NOMO-1 (cell line): ENCODE data around the gene HTD2.
"Not testable (repeated sequence)": the region's sequence is repeated elsewhere in the genome, so short reads cannot be mapped to it uniquely, and the experiment has no call there.

Experiments used
- DNase-seq, 2 experiments: peaks; one replicate each; lab custom pipeline; 2025; ENCODE audit not compliant: unreplicated experiment in 2 of 2; lab: John Stamatoyannopoulos, UW

The HTD2 gene

GRCh38 chr3:58329922-58330413, 23.6 kb downstream of the HTD2 start:
- DNase-seq: no peak

DNA sequence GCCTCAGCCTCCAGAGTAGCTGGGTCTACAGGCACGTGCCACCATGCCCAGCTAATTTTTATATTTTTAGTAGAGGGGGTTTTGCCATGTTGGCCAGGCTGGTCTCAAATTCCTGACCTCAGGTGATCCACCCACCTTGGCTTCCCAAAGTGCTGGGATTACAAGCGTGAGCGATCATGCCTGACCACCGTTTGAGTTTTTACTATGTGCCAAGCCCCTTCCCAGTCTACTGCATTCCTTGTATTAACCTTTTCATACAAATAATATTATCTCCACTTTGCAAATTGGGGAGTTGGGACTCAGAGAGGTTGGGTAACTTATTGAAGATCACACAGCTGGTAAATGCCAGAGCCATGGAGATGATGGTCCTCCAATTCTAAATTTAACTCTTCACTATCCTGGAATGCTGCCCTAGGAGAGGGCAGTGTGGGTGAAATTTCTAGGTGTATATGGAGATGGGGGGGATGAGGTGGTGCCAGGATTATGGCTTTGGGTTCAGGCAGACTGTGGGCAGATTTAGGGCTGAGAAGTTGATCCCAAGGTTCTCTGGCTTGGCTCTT, 25.4 kb downstream of the HTD2 start:
- DNase-seq: no peak

DNA sequence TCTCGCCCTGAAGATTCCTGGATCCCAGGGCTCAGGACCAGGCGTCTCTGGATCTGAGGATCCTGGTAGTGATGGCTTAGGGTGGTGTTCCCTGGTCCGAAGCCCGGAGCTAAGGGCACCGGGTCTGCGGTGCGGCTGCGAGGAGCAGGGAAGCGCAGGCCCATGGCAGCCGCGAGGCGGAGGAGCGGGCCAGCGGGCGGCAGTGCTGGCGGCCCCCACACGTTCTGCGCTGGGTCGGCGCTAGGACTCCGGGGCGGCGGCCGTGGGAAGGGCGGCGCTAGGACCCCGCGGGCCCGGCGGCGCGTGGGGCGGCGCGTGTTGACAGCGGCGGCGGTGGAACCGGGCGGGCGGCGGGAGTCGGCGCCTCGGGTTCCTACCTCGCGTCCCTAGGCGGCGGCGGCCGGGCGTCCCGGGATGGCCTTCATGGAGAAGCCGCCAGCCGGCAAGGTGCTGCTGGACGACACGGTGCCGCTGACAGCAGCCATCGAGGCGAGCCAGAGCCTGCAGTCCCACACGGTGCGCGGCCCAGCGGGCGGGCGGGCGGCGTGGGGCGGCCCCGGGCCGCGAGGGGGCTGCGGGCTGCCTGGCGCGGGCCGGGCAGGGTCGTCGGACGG, 26.4 kb downstream of the HTD2 start, which contains the start of gene PXK:
Gene PXK (plus strand): TSS at position 318 of the 614 bp plus-strand sequence. CDS start 97 bp downstream, at position 415.
- DNase-seq: peak; percentile 81 to 90

- peak in 1 of 2 experiments; percentile 39 for DNase-seq
Observed at GRCh38 chr3:58333206-58334012, 27.1 kb downstream of the HTD2 start.

- no peak for DNase-seq
Observed at GRCh38 chr3:58334013-58334321, 27.6 kb downstream of the HTD2 start.

GRCh38 chr3:58334506-58334884, 28.2 kb downstream of the HTD2 start:
- DNase-seq: no peak

GRCh38 chr3:58335652-58335947, 29.3 kb downstream of the HTD2 start:
- DNase-seq: peak in 1 of 2 experiments; percentile 79

DNA sequence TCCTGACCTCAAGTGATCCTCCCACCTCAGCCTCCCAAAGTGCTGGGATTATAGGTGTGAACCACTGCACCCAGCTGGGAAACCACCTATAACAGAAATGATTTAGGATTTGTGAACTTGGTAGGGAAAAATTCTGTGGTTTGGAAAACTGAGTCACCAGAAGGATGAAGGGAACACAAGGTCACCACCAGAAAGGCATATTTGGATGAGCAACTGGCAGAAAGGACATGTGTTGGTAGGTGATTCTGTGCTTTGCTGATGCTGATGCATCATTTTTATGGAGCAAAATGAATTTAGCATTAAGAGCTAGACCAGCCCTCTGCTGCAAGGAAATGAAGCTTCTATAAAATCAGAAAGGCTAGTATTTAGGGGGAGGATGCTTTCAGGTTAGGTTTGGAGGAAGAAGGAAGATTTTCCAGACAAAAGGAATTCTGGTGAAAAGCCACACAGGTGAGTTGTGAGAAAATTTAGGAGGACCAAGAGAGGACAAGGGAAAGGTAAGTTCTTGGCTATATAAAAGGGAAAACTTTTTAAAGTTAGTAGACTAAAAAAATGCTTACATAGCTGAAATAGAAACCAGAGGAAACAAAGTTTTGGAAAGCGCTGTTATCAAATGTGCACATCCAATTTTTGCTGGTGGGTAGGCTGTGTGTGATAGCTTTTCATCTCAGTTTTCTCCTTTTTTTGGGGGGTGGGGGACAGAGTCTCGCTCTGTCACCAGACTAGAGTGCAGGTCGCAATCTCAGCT, 30.0 kb downstream of the HTD2 start:
- no peak for DNase-seq

DNA sequence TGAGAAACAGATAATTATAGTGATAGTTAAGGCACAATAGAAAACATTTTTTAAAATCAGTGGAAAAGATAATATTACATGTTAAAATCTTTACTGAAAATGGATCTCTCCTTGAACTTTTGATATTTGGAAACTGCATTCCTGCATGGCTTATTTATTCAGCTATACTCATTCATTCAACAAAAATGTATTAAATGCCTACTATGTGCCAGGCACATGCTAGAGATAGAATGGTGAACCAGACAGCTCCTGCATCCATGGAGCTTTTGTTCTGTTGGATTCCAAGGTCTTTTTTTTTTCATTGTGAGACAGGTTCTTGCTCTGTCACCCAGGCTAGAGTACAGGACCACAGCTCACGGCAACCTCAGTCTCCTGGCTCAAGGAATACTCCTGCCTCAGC, 30.9 kb downstream of the HTD2 start:
- no peak for DNase-seq

- DNase-seq: not testable (repeated sequence)
Observed at GRCh38 chr3:58339146-58339545, 32.8 kb downstream of the HTD2 start.

DNA sequence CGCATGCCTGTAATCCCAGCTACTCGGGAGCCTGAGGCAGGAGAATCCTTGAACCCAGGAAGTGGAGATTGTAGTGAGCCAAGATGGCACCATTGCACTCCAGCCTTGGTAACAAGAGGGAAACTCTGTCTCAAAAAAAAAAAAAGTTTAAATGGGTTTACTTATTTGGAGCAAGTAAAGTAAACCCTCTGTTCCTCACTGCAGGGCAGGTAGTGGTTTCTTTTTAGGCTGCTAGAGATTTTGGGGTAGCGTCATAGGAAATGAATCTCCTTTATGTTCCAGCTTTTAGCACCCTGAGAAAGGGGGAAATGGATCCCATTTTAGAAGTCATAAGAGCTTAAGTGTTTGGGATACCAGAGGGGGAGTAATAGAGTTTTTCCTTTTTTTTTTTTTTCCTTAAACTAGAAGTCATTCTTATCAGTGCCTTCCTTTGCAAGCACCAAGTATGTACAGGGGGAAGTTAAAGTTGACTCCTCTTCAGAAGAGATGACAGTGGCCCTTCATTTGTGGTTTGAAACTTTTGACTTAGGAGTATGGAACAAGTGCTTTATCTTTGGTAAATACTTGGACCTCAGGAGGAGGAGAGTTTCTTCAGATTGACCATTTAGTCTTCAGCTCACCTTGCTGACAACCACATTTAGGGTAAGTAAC, 34.4 kb downstream of the HTD2 start:
- no peak for DNase-seq

- no peak for DNase-seq
Observed at GRCh38 chr3:58341376-58341775, 35.1 kb downstream of the HTD2 start.

GRCh38 chr3:58342676-58343075, 36.4 kb downstream of the HTD2 start:
- no peak for DNase-seq

- no peak for DNase-seq
Observed at GRCh38 chr3:58345457-58345856, 39.1 kb downstream of the HTD2 start.

DNA sequence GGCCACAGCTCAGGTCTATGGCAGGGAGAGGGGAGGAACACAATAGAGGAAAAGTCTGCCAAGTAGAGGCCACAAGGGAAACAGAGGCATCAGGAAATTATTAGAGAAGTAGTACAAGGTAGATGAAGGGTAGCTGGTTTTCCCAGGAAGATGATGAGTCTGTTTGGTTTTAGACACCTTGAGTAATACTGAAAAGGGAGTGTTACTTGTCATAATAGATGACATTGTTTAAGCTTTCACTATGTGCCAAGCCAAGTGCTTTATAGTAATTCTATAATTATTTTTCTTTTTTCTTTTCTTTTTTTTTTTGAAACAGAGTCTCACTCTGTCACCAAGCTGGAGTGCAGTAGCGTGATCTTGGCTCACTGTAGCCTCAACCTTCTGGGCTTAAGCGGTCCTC, 40.0 kb downstream of the HTD2 start:
- no peak for DNase-seq

GRCh38 chr3:58347984-58348383, 41.7 kb downstream of the HTD2 start:
- DNase-seq: no peak

DNA sequence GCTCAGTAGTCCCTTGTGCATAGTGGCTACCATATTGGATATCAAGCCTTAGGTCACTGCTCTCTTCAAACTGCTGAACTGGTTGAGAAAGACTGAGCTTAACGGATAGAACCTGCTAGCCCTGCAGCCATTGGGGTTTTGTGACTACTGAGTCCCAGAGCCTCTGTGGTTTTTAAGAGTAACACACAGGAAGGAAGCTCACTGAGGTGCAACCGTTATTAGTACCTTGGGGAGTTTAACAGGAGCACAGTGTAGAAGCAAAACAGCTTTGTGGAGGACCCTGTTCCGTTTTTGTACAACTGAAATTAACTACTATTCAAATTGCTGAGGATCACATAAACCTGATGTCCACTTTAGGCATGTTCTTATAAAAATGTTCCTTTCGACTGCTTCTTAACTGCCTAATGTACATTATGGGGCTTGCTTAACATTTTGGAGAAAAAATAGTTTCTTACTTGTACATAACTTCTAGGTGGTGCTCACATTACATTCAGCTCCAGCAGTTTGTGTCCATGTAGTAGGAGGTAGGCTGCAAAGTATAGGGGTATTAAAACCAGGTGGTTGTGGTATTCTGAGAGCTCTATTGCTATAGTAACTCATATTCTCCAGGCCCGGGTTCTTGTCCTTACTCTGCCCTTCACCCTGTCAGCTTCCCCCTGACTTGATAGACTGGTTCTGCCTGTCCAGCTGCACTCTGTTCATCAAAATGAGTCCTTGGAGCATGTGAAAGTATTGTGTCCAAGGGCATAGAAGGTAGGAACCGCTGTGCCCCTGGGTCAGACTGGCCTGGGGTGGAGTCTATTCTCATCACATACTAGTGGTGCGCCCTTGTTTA, 43.7 kb downstream of the HTD2 start:
- peak; percentile 35 to 70 for DNase-seq

GRCh38 chr3:58350627-58351013, 44.3 kb downstream of the HTD2 start:
- peak; percentile 26 to 88 for DNase-seq

DNA sequence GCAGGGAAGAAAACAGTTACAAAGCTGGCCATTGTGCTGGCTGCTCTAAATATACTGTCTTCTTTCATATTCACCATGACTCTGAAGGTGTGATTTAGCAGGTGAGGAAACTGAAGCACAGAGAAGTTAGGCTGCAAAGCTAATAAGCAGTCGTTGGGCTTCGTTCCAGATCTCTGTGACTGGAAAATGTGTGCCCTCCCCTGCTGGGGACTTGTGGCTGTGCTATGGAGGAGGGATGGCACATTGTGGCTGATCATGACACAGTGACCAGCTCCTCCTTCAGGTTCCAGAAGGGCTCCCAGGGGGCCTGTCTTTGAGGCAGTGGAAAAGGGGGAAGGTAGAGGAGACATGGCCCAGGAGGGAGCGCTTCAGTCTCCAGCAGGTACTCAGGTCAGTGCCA, 45.6 kb downstream of the HTD2 start:
- DNase-seq: no peak

- no peak for DNase-seq
Observed at GRCh38 chr3:58352626-58353025, 46.3 kb downstream of the HTD2 start.
